ENCODE results near the gene MAP2K5. TPM values are rescaled to one million over a fixed set of nuclear protein-coding genes. Genes with fewer than 3 reads are reported as not detected.

MAP2K5 gene
- total and polyA plus RNA-seq, 8 donors, result 13.5 to 25.0 (median 20.8) TPM

GRCh38 chr15:67504056-67504455 is 38.4 kb upstream of the MAP2K5 start:
- TF ChIP-seq CTCF (IDR thresholded peaks at IDR 0.05), result no peak
- no peaks in the 10 kb centered on the region for H3K9me3 ChIP-seq

GRCh38 chr15:67504796-67505195 is 37.7 kb upstream of the MAP2K5 start:
- DNase-seq, result no peak
- no peak for ATAC-seq
- H3K27ac ChIP-seq, result no peak overlapping the region
- intact Hi-C loops (cut with DNase I), result loop anchor here in 1 of 2 donors (10.0 kb wide), 1 partner anchor 330 kb away; no protein-coding TSS in a partner anchor
- H3K4me3 ChIP-seq, result no peak overlapping the region
- TF ChIP-seq CTCF (IDR thresholded peaks at IDR 0.05), result no peak
- no peaks in the 10 kb centered on the region for H3K27me3 ChIP-seq
- no peaks in the 10 kb centered on the region for H3K36me3 ChIP-seq
- peaks cover 0 to 18% of the 10 kb centered on the region in 2 donors for H3K4me1 ChIP-seq
- H3K9me3 ChIP-seq, result no peaks in the 10 kb centered on the region

More at GRCh38 chr15:67504056-67504455, 38.4 kb upstream of the MAP2K5 start:
- DNase-seq (no peak), ATAC-seq (no peak)
- intact Hi-C loops (cut with DNase I), result loop anchor here in 1 of 2 donors (10.0 kb wide), 1 partner anchor 331 kb away; no protein-coding TSS in a partner anchor
- Histone ChIP-seq H3K27me3 (no peaks in the 10 kb centered on the region), H3K4me3 (no peak overlapping the region), H3K36me3 (no peaks in the 10 kb centered on the region), H3K4me1 (peaks cover 0 to 18% of the 10 kb centered on the region in 2 donors), H3K27ac (no peak overlapping the region)

- TF ChIP-seq CTCF (IDR thresholded peaks at IDR 0.05), result no peak
- intact Hi-C loops (cut with DNase I), result loop anchor here in 1 of 2 donors (10.0 kb wide), 1 partner anchor 329 kb away; no protein-coding TSS in a partner anchor
- ATAC-seq, result peak; percentile 86
- no peak for DNase-seq
- Histone ChIP-seq H3K4me3 (no peak overlapping the region), H3K4me1 (peaks cover 0 to 18% of the 10 kb centered on the region in 2 donors), H3K27ac (no peak overlapping the region), H3K36me3 (no peaks in the 10 kb centered on the region), H3K9me3 (no peaks in the 10 kb centered on the region), H3K27me3 (no peaks in the 10 kb centered on the region)
Measured at GRCh38 chr15:67505675-67506572, 36.6 kb upstream of the MAP2K5 start.

GRCh38 chr15:67506775-67507747 is 35.4 kb upstream of the MAP2K5 start:
- no peak overlapping the region for H3K4me3 ChIP-seq
- TF ChIP-seq CTCF (IDR thresholded peaks at IDR 0.05), result no peak
- no peaks in the 10 kb centered on the region for H3K27me3 ChIP-seq
- H3K4me1 ChIP-seq, result peaks cover 0 to 18% of the 10 kb centered on the region in 2 donors
- H3K9me3 ChIP-seq, result no peaks in the 10 kb centered on the region
- intact Hi-C loops (cut with DNase I), result loop anchor here in 1 of 2 donors (10.0 kb wide), 1 partner anchor 328 kb away; no protein-coding TSS in a partner anchor
- DNase-seq (peak in 2 of 4 donors; percentile 36 to 51), ATAC-seq (no peak)
- no peaks in the 10 kb centered on the region for H3K36me3 ChIP-seq
- H3K27ac ChIP-seq, result no peak overlapping the region

All from left lung (tissue), 10 donors.